Natural killer cell (primary cell): ENCODE results near the gene CYB561. TPM values are rescaled to one million over a fixed set of nuclear protein-coding genes. Genes with fewer than 3 reads are reported as not detected.

Experiments
- ATAC-seq, 3 donors: fragments of 150-1000 bp in 2 of 3; fragments of 200-7000 bp in 1 of 3; cut with Tn5 transposase; 1 replicate in 1 of 3; 2 replicates in 2 of 3; pipeline ENCODE4 v1.10.0; 2021; ENCODE audit warnings: mild to moderate bottlenecking in 2 of 3, moderate library complexity in 2 of 3
- DNase-seq, 2 donors: peaks; one replicate each; pipeline versions ENCODE4 v3.0.0 to v3.0.0-alpha.2; 2013 to 2021; ENCODE audit warnings: mixed read lengths in 1 of 2
- H3K27ac ChIP-seq: one replicate; pipeline ENCODE4 v1.5.1; 2013; ENCODE audit warnings: mild to moderate bottlenecking, low read length
- H3K27me3 ChIP-seq: one replicate; pipeline ENCODE4 v1.6.1; 2013; ENCODE audit warnings: low read length; ENCODE audit not compliant: control insufficient read depth, insufficient read depth
- H3K36me3 ChIP-seq: one replicate; pipeline ENCODE4 v1.6.1; 2013; ENCODE audit warnings: low read length; ENCODE audit not compliant: control insufficient read depth, insufficient read depth
- H3K4me1 ChIP-seq: one replicate; pipeline ENCODE4 v1.6.1; 2013; ENCODE audit warnings: low read length; ENCODE audit not compliant: control insufficient read depth, insufficient read depth
- H3K4me3 ChIP-seq: one replicate; pipeline ENCODE4 v1.5.1; 2013; ENCODE audit warnings: low read length
- H3K9me3 ChIP-seq: one replicate; pipeline ENCODE4 v1.6.1; 2013; ENCODE audit warnings: low read length; ENCODE audit not compliant: control insufficient read depth, insufficient read depth
- H3K27ac Mint-ChIP-seq, 2 donors: one replicate each; pipeline ENCODE4 v1.8.0; 2022; ENCODE audit warnings: mild to moderate bottlenecking in 2 of 2, mixed read lengths in 2 of 2, moderate library complexity in 1 of 2
- H3K27me3 Mint-ChIP-seq, 2 donors: one replicate each; pipeline ENCODE4 v1.8.0; 2022; ENCODE audit warnings: low read depth in 2 of 2, mixed read lengths in 2 of 2
- H3K36me3 Mint-ChIP-seq: one replicate; pipeline ENCODE4 v1.8.0; 2022; ENCODE audit warnings: mixed read lengths
- H3K4me1 Mint-ChIP-seq, 2 donors: one replicate each; pipeline ENCODE4 v1.8.0; 2022; ENCODE audit warnings: mixed read lengths in 2 of 2
- H3K4me3 Mint-ChIP-seq: one replicate; pipeline ENCODE4 v1.8.0; 2022; ENCODE audit warnings: mild to moderate bottlenecking, moderate library complexity, mixed read lengths
- H3K9me3 Mint-ChIP-seq, 2 donors: one replicate each; pipeline ENCODE4 v1.8.0; 2022; ENCODE audit warnings: mixed read lengths in 2 of 2
- WGBS: methylation state at CpG from one replicate; pipeline ENCODE4 v1.1.7; 2013; ENCODE audit warnings: missing lambda C conversion rate; ENCODE audit not compliant: insufficient coverage; 5-methylcytosine and 5-hydroxymethylcytosine counted together
- intact Hi-C: fragments of 100-400 bp; cut with micrococcal nuclease; formaldehyde crosslinking; loops from one replicate; pipeline ENCODE4 v1.14.2; 2022
- total RNA-seq, 4 donors: library from RNA; stranded (reverse); fragments of 120-200 nt in 1 of 4; gene quantifications; one replicate each; pipeline versions ENCODE4 v1.2.3 to v1.2.4, GENCODE V29; 2013 to 2022
- TF ChIP-seq, protein P1 (sequence below): fragments of 200-600 bp; IDR thresholded peaks from one replicate; pipeline ENCODE4 v1.8.0; 2022; ENCODE audit warnings: antibody characterized with exemption

Gene CYB561
- total RNA-seq, 3 donors from 2014 or later (not counting 1 experiment from before 2014, with no cell fraction given), result 16.3 to 19.3 (median 19.2) TPM

DNA sequence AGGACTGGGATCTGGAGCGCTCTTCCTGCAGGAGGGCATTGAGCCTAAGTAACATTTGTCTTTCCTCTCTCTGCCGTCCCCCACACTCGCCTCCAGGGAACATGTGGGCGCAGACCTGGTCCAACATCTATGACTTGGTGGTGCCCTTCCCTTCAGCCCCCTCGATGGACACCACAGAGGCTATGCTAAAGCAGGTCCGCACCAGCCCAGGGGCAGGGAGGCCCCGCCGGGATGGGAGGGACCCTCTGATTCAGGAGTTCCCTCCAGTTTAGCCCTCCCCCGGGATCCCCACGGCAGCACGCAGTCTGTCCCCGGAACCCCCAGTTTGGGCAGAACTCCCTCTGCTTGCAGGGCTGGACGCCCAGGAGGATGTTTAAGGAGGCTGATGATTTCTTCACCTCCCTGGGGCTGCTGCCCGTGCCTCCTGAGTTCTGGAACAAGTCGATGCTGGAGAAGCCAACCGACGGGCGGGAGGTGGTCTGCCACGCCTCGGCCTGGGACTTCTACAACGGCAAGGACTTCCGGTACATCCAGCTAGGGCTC, 44.8 kb upstream of the CYB561 start:
- Histone ChIP-seq H3K36me3 (no peaks in the 10 kb centered on the region), H3K4me3 (no peak overlapping the region), H3K9me3 (no peaks in the 10 kb centered on the region), H3K4me1 (no peaks in the 10 kb centered on the region), H3K27ac (no peak overlapping the region), H3K27me3 (no peaks in the 10 kb centered on the region)
- TF ChIP-seq, protein P1, sequence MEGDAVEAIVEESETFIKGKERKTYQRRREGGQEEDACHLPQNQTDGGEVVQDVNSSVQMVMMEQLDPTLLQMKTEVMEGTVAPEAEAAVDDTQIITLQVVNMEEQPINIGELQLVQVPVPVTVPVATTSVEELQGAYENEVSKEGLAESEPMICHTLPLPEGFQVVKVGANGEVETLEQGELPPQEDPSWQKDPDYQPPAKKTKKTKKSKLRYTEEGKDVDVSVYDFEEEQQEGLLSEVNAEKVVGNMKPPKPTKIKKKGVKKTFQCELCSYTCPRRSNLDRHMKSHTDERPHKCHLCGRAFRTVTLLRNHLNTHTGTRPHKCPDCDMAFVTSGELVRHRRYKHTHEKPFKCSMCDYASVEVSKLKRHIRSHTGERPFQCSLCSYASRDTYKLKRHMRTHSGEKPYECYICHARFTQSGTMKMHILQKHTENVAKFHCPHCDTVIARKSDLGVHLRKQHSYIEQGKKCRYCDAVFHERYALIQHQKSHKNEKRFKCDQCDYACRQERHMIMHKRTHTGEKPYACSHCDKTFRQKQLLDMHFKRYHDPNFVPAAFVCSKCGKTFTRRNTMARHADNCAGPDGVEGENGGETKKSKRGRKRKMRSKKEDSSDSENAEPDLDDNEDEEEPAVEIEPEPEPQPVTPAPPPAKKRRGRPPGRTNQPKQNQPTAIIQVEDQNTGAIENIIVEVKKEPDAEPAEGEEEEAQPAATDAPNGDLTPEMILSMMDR, result no peak
- DNase-seq, result no peak
- Mint-ChIP-seq H3K4me1 (no peaks in the 10 kb centered on the region), H3K9me3 (no peaks in the 10 kb centered on the region), H3K4me3 (no peak overlapping the region), H3K27ac (no peak overlapping the region), H3K36me3 (no peaks in the 10 kb centered on the region), H3K27me3 (no peaks in the 10 kb centered on the region)
- intact Hi-C loops, result no loop called here
- WGBS, result 92% methylated on average over 22 of the region's 22 CpGs
- ATAC-seq, result no peak

DNA sequence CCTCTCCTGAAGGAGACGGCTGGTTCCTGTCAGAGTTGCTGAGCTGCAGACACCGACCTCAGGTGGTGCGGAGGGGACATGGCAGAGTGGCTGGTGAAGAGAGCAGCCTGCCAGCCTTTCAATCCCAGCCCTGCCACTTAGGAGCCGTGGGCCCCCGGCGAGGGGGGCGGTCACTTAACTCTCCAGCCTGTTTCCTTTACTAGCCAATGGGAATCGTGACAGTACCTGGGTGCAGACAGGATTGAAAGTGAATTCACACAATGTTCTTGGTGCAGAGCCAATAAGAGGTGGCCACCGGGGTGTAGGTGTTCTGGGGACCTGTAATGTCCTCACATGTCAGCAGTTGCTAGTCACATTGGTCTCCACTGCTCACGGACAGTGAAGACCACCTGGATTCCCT, 44.2 kb upstream of the CYB561 start:
- Histone ChIP-seq H3K4me1 (no peaks in the 10 kb centered on the region), H3K36me3 (no peaks in the 10 kb centered on the region), H3K4me3 (no peak overlapping the region), H3K27ac (no peak overlapping the region), H3K9me3 (no peaks in the 10 kb centered on the region), H3K27me3 (no peaks in the 10 kb centered on the region)
- Mint-ChIP-seq H3K27ac (no peak overlapping the region), H3K36me3 (no peaks in the 10 kb centered on the region), H3K9me3 (no peaks in the 10 kb centered on the region), H3K27me3 (no peaks in the 10 kb centered on the region), H3K4me1 (no peaks in the 10 kb centered on the region), H3K4me3 (no peak overlapping the region)
- intact Hi-C loops, result no loop called here
- TF ChIP-seq, protein P1, result no peak
- DNase-seq, result no peak
- WGBS, result 80% methylated on average over 10 of the region's 10 CpGs
- ATAC-seq, result no peak

DNA sequence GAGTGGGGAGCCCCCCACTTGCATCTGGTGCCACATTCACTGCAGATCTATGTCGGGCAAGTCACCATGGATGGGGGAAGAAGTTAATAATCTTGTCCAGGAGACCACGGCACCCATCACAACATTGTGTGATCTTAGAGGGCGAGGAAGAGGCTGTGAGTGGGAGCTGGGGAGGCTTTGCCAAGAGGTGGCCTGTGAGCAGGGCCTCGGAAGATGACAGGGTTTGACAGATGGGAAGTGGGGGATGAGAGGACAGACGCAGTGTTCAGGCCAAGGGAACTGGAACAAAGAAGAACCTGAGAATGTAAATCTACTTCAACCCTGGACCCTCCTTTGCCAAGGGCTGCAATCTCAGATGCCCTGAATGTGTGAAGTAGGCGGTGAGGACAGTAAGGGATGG, 43.2 kb upstream of the CYB561 start:
- no peak for DNase-seq
- no peak for ATAC-seq
- Histone ChIP-seq H3K27me3 (no peaks in the 10 kb centered on the region), H3K36me3 (no peaks in the 10 kb centered on the region), H3K4me1 (no peaks in the 10 kb centered on the region), H3K4me3 (no peak overlapping the region), H3K9me3 (no peaks in the 10 kb centered on the region), H3K27ac (no peak overlapping the region)
- Mint-ChIP-seq H3K4me1 (no peaks in the 10 kb centered on the region), H3K36me3 (no peaks in the 10 kb centered on the region), H3K27ac (no peak overlapping the region), H3K9me3 (no peaks in the 10 kb centered on the region), H3K27me3 (no peaks in the 10 kb centered on the region), H3K4me3 (no peak overlapping the region)
- WGBS, result 84% methylated on average over 6 of the region's 6 CpGs
- intact Hi-C loops, result no loop called here
- TF ChIP-seq, protein P1, result no peak

DNA sequence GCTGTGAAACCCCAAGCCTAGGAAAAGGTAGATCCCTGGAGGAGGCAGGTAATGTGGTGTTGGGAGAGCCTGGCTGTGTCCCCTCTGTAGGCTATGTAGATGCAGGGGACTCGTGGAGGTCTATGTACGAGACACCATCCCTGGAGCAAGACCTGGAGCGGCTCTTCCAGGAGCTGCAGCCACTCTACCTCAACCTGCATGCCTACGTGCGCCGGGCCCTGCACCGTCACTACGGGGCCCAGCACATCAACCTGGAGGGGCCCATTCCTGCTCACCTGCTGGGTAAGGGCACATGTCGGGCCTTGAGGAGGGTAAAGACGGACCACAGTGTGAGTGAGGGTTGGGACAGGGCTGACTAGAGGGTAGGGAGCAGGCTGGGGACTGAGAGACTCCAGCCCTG, 42.7 kb upstream of the CYB561 start:
- no peaks in the 10 kb centered on the region for H3K9me3 Mint-ChIP-seq
- no peaks in the 10 kb centered on the region for H3K27me3 Mint-ChIP-seq
- TF ChIP-seq, protein P1, result no peak
- H3K27ac Mint-ChIP-seq, result no peak overlapping the region
- H3K27ac ChIP-seq, result no peak overlapping the region
- no peaks in the 10 kb centered on the region for H3K27me3 ChIP-seq
- no peak for DNase-seq
- H3K4me3 ChIP-seq, result no peak overlapping the region
- intact Hi-C loops, result no loop called here
- H3K36me3 Mint-ChIP-seq, result no peaks in the 10 kb centered on the region
- ATAC-seq, result no peak
- no peaks in the 10 kb centered on the region for H3K9me3 ChIP-seq
- no peaks in the 10 kb centered on the region for H3K4me1 ChIP-seq
- no peak overlapping the region for H3K4me3 Mint-ChIP-seq
- 93% methylated on average over 10 of the region's 10 CpGs for WGBS
- H3K4me1 Mint-ChIP-seq, result no peaks in the 10 kb centered on the region
- no peaks in the 10 kb centered on the region for H3K36me3 ChIP-seq
